ENCODE measurements around the gene GABARAPL2.
A peak's percentile ranks its signal among the peaks of the same experiment; 100 is the strongest.

GABARAPL2 gene, protein sequence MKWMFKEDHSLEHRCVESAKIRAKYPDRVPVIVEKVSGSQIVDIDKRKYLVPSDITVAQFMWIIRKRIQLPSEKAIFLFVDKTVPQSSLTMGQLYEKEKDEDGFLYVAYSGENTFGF

GRCh38 chr16:75566040-75566757 is at the start of gene GABARAPL2:
Gene GABARAPL2 (plus strand): TSS chr16:75566379. CDS start chr16:75566487, 108 bp downstream.
- TF ChIP-seq, protein P1, sequence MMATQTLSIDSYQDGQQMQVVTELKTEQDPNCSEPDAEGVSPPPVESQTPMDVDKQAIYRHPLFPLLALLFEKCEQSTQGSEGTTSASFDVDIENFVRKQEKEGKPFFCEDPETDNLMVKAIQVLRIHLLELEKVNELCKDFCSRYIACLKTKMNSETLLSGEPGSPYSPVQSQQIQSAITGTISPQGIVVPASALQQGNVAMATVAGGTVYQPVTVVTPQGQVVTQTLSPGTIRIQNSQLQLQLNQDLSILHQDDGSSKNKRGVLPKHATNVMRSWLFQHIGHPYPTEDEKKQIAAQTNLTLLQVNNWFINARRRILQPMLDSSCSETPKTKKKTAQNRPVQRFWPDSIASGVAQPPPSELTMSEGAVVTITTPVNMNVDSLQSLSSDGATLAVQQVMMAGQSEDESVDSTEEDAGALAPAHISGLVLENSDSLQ (IDR thresholded peaks at IDR 0.05): peak; percentile 87
- TF ChIP-seq SP1 (IDR thresholded peaks at IDR 0.05) (no peak; the same call in 1 of the 2 replicates), FOXK2 (IDR thresholded peaks at IDR 0.05) (no peak)
- CTCF ChIA-PET: interaction anchor here (2.3 kb wide), 1 partner anchor 101 kb away, joined by 11 read pairs; no protein-coding TSS in a partner anchor
- peak; percentile 92 for DNase-seq (ENCODE audit: extremely low spot score)
- POLR2A ChIA-PET: interaction anchor here (1.1 to 3.3 kb wide), 7 partner anchors 8 to 82 kb away, joined by 3 to 22 read pairs (median 4); partner anchors contain the start of genes KARS1, TERF2IP and TMEM231

DNA sequence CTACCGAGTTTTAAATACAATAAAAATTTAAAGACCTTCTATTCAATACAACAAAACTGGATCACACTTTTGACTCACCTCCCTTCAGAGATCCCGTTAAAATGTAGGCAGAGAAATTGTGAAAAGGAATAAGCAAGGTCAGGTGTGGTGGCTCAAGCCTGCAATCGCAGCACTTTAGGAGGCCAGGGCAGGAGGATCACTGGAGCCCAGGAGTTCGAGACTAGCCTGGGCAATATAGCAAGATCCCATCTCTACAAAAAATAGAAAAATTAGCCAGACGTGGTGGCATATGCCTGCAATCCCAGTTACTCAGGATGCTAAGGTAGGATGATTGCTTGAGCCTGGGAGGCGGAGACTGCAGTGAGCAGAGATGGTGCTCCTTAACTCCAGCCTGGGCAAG is 47.0 kb upstream of the GABARAPL2 start:
- no peak for DNase-seq (ENCODE audit: extremely low spot score)
- TF ChIP-seq ELF4 (IDR thresholded peaks at IDR 0.05): no peak
- no peak for TF ChIP-seq SUZ12 (IDR thresholded peaks at IDR 0.05)
- no peak for TF ChIP-seq NFRKB (IDR thresholded peaks at IDR 0.05)
- TF ChIP-seq SP1 (IDR thresholded peaks at IDR 0.05): no peak
- no peak for TF ChIP-seq TARDBP (IDR thresholded peaks at IDR 0.05)
- TF ChIP-seq L3MBTL2 (conservative IDR thresholded peaks at IDR 0.05): no peak
- no peak for TF ChIP-seq FOXM1 (IDR thresholded peaks at IDR 0.05; ENCODE audit: borderline replicate concordance)
- TF ChIP-seq FOXK2 (IDR thresholded peaks at IDR 0.05): no peak
- TF ChIP-seq, protein P1 (IDR thresholded peaks at IDR 0.05): no peak
- TF ChIP-seq ZNF384 (IDR thresholded peaks at IDR 0.05): no peak
- TF ChIP-seq LEF1 (IDR thresholded peaks at IDR 0.05; ENCODE audit: borderline replicate concordance): no peak
- TF ChIP-seq ARNT (IDR thresholded peaks at IDR 0.05): no peak
- no peak for TF ChIP-seq FOXA1 (IDR thresholded peaks at IDR 0.05)
- CTCF ChIA-PET: interaction anchor here (0.6 to 0.8 kb wide), 2 partner anchors 30 to 55 kb away, joined by 3 read pairs; partner anchors contain the start of gene TMEM170A
- POLR2A ChIA-PET: no interaction called here

- CTCF ChIA-PET: no interaction called here
- POLR2A ChIA-PET: no interaction called here
- DNase-seq (ENCODE audit: extremely low spot score): no peak
- TF ChIP-seq BHLHE40 (IDR thresholded peaks at IDR 0.05; ENCODE audit: borderline replicate concordance): no peak
- TF ChIP-seq FOXM1 (IDR thresholded peaks at IDR 0.05; ENCODE audit: borderline replicate concordance): no peak
- no peak for TF ChIP-seq SUZ12 (IDR thresholded peaks at IDR 0.05)
- no peak for TF ChIP-seq ARNT (IDR thresholded peaks at IDR 0.05)
- no peak for TF ChIP-seq NFRKB (IDR thresholded peaks at IDR 0.05)
- TF ChIP-seq ZNF384 (IDR thresholded peaks at IDR 0.05): no peak
- no peak for TF ChIP-seq ELF4 (IDR thresholded peaks at IDR 0.05)
- TF ChIP-seq, protein P1 (IDR thresholded peaks at IDR 0.05): no peak
- TF ChIP-seq L3MBTL2 (conservative IDR thresholded peaks at IDR 0.05): no peak
- TF ChIP-seq LEF1 (IDR thresholded peaks at IDR 0.05; ENCODE audit: borderline replicate concordance): no peak
Measured at GRCh38 chr16:75526032-75526790, 40.0 kb upstream of the GABARAPL2 start.

DNA sequence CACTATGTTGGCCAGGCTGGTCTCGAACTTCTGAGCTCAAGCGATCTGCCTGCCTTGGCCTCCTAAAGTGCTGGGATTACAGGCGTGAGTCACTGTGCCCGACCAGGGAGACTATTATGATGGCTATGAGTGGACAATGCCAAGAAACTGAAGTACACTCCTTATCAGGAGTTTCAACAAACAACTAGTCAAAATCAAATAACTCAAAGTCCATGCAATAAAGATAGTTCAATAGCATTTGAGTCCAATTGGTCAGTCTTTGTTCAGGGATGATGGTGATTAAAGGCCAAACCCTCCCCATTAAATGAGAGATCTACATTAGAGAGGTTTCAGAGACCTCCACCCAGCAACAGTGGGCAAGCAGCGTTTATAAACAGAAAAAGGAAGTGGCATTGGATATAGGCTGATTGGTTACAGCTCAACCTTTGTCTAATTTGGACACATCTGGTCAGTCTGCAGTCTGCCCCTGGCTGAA is 38.3 kb upstream of the GABARAPL2 start:
- CTCF ChIA-PET: no interaction called here
- no peak for TF ChIP-seq FOXK2 (IDR thresholded peaks at IDR 0.05)
- TF ChIP-seq LEF1 (IDR thresholded peaks at IDR 0.05; ENCODE audit: borderline replicate concordance): no peak
- TF ChIP-seq HDGF (IDR thresholded peaks at IDR 0.05; ENCODE audit: borderline replicate concordance): no peak
- DNase-seq (ENCODE audit: extremely low spot score): no peak
- POLR2A ChIA-PET: interaction anchor here (0.5 kb wide), 1 partner anchor 834 kb away, joined by 3 read pairs; no protein-coding TSS in a partner anchor

DNA sequence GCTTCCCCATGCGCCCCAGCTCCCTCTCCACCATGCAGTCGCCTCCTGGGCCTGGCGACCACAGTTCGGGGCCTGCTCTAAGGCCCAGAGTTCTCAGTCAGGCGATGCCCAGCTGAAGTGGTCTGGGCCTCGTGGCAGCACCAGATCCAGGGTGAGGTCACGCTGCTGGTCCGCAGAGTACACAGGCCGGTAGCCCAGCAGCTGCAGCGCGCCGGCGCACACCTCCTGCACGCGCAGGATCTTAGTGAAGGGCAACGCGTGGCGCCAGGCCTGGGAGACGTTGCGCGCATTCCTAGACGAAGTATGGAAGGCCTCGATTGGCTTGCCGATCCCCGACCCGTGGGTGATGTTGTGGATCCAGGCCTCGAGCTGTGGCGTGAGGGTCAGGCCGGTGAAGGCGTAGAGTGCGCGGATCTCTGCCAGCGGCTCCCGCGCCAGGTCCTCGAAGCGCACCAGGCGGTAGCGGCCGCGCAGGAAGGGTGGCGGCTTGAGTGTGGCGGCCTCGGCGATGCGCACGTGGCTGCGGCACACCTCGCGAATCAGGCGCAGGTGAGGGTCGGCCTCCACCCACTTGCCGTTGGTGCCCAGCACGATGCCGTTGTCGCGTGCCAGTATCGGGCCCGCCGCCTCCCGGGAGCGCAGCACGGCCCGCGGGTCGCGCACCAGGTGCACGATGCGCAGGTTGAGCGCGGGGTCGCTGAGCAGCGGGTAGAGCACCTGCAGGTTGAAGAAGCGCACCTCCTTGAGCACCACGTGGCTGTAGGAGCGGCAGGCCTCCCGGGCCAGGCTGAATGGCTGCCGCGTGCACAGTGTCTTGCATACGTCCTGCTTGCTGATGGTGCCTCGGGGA is 36.9 kb upstream of the GABARAPL2 start:
- ChIA-PET POLR2A (no interaction called here), CTCF (no interaction called here)
- TF ChIP-seq SUZ12 (IDR thresholded peaks at IDR 0.05) (no peak), SP1 (IDR thresholded peaks at IDR 0.05) (no peak), HDGF (IDR thresholded peaks at IDR 0.05; ENCODE audit: borderline replicate concordance) (no peak), FOXK2 (IDR thresholded peaks at IDR 0.05) (no peak), ZNF384 (IDR thresholded peaks at IDR 0.05) (no peak)
- TF ChIP-seq, protein P1 (IDR thresholded peaks at IDR 0.05): no peak
- DNase-seq (ENCODE audit: extremely low spot score): no peak

Data from HEK293T (cell line).